T-helper 1 cell (primary cell): Measurements from ENCODE around the gene PIK3C2A.
"Not testable (repeated sequence)": the region's sequence is repeated elsewhere in the genome, so short reads cannot be mapped to it uniquely, and the experiment has no call there.

Source experiments
- DNase-seq, 5 donors: peaks; one replicate each; pipeline ENCODE4 v3.0.0-alpha.2; 2012 to 2020
- total RNA-seq, 4 donors: gene quantifications; one replicate each; lab custom pipeline; 2026; lab: John Stamatoyannopoulos, UW

Gene PIK3C2A, protein sequence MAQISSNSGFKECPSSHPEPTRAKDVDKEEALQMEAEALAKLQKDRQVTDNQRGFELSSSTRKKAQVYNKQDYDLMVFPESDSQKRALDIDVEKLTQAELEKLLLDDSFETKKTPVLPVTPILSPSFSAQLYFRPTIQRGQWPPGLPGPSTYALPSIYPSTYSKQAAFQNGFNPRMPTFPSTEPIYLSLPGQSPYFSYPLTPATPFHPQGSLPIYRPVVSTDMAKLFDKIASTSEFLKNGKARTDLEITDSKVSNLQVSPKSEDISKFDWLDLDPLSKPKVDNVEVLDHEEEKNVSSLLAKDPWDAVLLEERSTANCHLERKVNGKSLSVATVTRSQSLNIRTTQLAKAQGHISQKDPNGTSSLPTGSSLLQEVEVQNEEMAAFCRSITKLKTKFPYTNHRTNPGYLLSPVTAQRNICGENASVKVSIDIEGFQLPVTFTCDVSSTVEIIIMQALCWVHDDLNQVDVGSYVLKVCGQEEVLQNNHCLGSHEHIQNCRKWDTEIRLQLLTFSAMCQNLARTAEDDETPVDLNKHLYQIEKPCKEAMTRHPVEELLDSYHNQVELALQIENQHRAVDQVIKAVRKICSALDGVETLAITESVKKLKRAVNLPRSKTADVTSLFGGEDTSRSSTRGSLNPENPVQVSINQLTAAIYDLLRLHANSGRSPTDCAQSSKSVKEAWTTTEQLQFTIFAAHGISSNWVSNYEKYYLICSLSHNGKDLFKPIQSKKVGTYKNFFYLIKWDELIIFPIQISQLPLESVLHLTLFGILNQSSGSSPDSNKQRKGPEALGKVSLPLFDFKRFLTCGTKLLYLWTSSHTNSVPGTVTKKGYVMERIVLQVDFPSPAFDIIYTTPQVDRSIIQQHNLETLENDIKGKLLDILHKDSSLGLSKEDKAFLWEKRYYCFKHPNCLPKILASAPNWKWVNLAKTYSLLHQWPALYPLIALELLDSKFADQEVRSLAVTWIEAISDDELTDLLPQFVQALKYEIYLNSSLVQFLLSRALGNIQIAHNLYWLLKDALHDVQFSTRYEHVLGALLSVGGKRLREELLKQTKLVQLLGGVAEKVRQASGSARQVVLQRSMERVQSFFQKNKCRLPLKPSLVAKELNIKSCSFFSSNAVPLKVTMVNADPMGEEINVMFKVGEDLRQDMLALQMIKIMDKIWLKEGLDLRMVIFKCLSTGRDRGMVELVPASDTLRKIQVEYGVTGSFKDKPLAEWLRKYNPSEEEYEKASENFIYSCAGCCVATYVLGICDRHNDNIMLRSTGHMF (N-terminal part only)
- 70.5 to 86.9 (median 81.1) reads per million in 4 donors for total RNA-seq

GRCh38 chr11:17207317-17208256 is at the start of gene PIK3C2A:
Gene PIK3C2A (minus strand): TSS chr11:17207986. CDS start chr11:17169741, 38,245 bp downstream.
- DNase-seq, result peak; percentile 83 to 93 (median 92)

DNA sequence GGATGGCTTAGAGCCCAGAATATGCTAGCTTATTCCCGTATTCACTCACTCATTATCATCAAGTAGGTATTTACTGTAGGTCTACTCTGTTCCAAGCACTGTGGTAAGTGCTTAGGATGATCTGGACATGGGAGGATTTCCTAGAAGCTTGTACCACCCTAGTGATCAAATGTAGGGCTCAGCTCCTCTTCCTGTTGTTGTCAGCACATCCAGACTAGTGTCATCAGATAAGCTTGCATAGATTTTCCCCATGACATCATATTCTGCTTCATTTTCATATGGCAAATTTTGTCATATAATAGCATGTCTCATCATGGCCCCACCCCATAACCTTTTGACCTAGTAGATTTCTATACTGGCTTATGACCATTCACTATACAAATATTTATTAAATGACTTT is 49.4 kb upstream of the PIK3C2A start:
- no peak for DNase-seq

DNA sequence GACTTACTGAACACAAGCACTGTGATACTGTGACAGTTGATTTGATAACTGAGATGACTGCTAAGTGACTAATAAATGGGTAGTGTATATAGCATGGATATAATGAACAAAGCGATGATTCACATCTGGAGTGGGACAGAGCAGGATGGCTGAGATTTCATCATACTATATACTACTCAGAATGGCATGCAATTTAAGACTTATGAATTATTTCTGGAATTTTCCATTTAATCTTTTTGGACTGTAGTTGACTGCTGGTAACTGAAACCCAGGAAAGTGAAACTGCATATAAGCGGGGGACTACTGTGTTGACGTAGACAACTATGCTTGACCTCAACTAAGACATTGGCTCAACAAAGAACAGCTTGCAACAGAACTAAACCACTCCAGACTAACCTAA is 48.7 kb upstream of the PIK3C2A start:
- no peak for DNase-seq

- no peak for DNase-seq
These were observed 44.9 kb upstream of the PIK3C2A start for GRCh38 chr11:17252704-17253103.

DNA sequence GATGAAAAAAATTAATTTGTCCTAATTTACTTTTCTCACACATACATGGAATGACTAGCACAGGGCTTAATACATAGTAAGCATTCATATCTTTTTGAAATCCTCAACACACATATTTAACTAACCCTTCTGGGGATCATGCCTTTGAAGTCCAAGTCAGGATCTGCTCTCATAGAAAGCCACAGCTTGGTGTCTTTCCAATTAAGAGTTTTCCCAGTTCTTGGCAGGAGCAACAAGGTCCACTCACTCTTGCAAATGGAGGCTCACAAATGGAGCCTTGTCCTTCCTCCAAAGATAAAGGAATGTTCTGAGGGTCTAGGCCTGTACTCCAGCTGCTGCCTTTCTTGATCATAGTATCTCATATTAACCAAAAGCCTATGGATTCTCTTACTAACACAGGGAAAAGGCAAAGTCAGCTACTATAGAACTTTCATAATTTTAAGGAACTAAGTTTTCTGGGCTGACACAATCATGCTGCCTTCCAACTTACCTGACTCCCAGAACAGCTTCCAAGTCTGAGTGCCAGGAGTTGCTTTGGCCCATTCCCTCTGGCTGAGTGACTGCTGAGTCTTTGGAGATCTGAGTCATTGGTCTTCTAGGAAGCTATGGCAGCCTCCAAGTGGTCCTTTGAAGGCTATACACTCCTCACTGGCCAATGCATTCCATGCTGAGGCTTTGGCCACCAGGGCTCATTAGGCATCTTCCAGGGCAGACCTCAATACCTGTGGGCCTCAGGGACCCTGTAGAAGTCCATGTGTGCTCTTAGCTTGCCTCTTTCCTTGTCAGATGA is 43.0 kb upstream of the PIK3C2A start:
- DNase-seq, result no peak

DNA sequence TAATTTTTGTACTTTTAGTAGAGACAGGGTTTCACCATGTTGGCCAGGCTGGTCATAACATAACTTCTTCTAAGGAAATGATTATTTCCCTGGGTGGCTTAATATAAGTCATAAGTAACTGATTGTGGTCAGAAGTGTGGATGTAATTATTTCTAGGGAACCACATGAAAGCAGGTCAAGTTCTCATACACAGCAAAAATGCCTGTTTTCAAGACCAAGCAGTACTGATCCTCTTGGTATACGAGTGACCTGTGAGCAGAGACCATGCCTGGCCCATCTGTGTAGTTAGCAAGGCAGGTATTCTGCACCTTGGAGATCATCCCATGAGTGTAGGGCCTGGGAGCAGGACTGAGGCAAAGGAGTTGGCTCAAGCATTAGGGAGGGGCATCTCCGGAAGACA is 36.3 kb upstream of the PIK3C2A start:
- peak in 1 of 5 donors; percentile 13 for DNase-seq

DNA sequence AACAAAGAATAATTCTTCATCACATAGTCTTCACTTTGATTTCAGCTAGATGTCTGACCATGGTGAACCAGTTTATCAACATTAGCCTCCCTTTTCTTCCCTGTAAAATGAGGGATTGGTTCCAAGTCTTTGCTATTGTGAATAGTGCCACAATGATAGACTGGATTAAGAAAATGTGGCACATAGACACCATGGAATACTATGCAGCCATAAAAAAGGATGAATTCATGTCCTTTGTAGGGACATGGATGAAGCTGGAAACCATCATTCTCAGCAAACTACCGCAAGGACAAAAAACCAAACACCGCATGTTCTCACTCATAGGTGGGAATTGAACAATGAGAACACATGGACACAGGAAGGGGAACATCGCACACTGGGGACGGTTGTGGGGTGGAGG is 35.2 kb upstream of the PIK3C2A start:
- not testable (repeated sequence) for DNase-seq

DNA sequence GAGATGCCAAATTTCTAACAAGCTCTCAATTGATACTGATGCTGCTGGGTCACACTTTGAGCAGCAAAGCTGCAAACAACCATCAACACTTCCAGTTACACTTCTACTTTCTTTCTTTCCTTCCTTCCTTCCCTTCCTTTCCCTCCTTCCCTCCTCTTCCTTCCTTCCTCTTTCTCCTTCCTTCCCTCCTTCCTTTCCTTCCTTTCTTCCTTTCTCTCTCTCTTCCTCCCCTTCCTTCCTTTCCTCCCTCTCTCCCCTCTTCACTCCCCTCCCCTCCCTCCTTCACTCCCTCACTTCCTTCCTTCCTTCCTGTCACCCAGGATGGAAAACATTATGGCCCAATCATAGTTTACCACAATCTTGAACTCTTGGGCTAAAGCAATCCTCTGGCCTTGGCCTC is 33.0 kb upstream of the PIK3C2A start:
- DNase-seq, result no peak

DNA sequence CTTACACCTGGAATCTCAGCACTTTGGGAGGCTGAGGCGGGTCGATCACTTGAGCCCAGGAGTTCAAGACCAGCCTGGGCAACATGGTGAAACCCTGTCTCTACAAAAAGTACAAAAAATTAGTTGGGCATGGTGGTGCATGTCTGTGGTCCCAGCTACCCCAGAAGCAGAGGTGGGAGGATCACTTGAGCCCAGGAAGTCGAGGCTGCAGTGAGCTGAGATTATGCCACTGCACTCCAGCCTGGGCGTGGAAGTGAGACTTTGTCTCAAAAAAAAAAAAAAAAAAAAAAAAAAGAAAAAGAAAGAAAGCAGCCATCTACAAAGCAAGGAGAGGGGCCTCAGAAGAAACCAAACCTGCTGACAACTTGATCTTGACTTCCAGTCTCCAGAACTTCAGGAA is 32.1 kb upstream of the PIK3C2A start:
- DNase-seq, result not testable (repeated sequence)

DNA sequence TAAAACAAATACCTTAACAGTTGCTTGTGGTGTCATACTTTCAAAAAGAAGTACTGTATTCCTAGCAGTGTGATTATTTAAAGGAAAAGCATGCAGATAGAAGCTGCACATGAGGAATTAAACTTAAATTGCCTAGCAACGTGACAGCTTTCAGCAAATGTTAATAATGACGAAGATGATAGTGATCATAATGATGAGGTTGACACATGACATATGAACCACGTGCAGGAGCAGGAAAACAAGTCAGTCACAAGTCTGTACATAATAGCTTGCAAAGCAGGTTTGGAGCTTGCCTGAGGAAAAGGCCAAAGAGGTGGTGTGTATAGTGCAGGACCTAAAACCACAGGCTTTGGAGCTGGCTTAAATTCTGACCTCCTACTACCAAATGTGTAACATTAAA is 30.6 kb upstream of the PIK3C2A start:
- no peak for DNase-seq

DNA sequence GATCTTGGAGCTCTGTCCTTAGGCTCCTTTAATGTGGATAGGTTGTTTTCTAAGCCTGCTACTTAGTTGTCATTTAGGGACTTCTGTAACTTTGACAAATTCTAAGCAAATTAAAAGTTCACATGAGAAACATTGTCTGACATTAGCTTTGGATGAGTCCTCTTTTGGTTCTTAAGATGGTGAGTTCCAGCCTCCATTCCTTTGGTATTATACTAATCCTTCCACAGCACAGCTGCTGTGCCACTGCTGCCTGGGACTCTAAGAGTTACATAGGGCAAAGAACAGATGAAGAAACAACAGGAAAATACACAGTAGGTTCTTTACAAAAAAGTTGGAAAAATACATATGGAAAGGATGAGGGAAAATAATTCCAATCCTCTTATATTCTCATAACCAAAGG is 25.3 kb upstream of the PIK3C2A start:
- DNase-seq, result no peak

DNA sequence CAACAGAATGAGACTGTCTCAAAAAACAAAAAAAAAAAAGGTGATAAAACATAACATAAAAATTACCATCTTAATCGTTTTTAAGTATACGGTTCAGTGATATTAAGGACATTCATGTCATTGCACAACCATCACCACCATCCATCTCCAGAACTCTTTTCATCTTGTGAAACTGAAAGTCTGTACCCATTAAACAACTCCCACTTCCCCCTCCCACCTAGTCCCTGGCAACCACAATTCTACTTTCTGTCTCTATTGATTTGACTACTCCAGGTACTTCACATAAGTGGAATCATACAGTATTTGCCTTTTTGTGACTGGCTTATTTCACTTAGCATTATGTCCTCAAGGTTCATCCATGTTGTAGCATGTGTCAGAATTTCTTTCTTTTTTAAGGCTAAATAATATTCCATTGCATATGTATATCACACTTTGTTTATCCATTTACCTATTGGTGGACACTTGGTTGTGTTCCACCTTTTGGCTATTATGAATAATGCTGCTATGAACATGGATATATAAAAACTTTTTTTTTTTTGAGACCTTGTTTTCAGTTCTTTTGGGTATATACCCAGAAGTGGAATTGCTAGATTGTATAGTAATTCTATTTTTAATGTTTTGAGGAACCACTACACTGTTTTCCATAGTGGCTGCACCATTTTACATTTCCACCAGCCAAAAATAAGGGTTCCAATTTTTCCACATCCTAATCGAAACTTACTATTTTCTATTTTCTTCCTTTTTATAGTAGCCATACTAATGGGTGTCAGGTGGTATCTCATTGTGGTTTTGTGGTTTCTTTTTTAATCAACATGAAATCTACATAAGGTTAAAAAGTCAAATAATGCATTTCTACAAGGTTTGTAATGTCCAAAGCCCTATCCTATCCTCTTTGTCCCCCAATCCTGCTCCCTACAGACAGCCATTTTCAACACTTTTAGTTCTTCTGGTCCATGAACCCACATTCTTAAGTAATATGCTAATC is 23.4 kb upstream of the PIK3C2A start:
- peak in 1 of 5 donors; percentile 70 for DNase-seq

DNA sequence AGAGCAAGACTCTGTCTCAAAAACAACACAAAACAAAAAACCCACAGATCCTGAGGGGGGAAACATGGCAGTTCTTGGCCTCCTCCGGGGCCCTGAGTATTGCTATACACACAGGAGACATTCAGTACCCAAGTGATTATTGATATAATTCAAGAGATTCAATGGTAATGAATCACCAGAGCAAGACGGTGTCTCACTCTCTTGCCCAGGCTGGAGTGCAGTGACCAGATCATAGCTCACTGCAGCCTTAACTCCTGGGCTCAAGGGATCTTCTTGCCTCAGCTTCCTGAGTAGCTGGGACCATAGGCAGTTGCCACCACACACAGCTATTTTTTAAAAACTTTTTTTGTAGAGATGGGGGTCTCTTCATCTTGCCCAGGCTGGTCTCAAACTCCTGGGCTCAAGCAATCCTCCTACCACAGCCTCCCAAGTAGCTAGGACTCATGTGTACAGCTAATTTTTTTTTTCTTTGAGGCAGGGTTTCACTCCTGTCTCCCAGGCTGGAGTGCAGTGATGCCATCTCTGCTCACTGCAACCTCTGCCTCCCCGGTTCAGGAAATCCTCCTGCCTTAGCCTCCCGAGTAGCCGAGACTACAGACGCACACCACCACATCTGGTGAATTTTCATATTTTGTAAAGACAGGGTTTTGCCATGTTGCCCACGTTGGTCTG is 21.8 kb upstream of the PIK3C2A start:
- no peak for DNase-seq

- not testable (repeated sequence) for DNase-seq
These were observed 20.6 kb upstream of the PIK3C2A start for GRCh38 chr11:17228186-17228925.

GRCh38 chr11:17224727-17225126 is 16.9 kb upstream of the PIK3C2A start:
- no peak for DNase-seq

GRCh38 chr11:17221968-17222367 is 14.2 kb upstream of the PIK3C2A start:
- no peak for DNase-seq

DNA sequence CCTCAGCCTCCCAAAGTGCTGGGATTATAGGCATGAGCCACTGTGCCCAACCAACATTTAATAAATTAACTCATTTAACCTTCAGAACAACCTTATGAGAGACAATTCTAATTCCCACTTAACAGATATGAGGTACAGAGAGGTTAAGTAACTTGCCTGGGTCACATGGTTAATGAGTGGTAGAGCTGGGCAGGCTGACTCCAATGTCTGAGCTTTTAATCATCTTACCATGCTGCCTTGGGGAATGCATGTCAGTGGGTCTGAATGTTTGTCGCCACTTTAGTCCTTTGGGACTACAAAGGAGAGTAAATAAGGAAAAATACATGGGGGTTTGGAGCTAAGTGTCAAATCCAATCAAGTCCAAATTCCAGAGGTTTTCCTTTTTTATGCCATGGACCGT is 11.2 kb upstream of the PIK3C2A start:
- DNase-seq, result no peak

DNA sequence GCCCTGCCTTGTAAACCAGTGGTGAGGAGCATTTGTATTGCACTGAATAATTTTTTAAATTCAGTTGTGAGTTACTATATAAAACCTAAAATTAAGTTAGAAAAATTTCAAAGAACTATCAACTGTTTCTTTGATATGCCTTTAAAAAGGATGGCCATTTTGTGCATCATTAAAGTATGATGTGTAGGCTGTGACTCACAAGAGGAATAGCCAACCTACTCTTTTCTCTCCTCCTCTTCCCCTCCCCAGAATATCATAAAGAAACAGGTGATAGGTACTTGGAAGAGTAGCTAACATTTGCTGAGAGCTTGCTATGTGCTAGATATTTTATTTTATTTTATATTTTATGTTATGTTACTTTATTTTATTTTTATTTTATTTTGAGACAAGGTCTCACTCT is 10.6 kb upstream of the PIK3C2A start:
- DNase-seq, result no peak
